Mucosa of descending colon (tissue), 3 donors: Measurements from ENCODE around the gene BAG3. TPM values are rescaled to one million over a fixed set of nuclear protein-coding genes. Genes with fewer than 3 reads are reported as not detected.

Experiments used
- ATAC-seq: fragments of 200-7000 bp; cut with Tn5 transposase; one replicate; pipeline ENCODE4 v1.9.1; 2020; ENCODE audit warnings: mild to moderate bottlenecking, moderate library complexity
- DNase-seq, 3 donors: peaks; one replicate each; pipeline ENCODE4 v3.0.0-alpha.2; 2020
- H3K36me3 ChIP-seq: fragments of 200-600 bp; one replicate; pipeline ENCODE4 v1.8.0; 2021; ENCODE audit warnings: low read depth, mild to moderate bottlenecking
- H3K4me1 ChIP-seq: fragments of 200-600 bp; one replicate; pipeline ENCODE4 v1.8.0; 2021; ENCODE audit warnings: low read depth, mild to moderate bottlenecking
- H3K4me3 ChIP-seq: fragments of 200-600 bp; one replicate; pipeline ENCODE4 v1.8.0; 2021; ENCODE audit warnings: mild to moderate bottlenecking
- H3K9me3 ChIP-seq: fragments of 200-600 bp; one replicate; pipeline ENCODE4 v1.8.0; 2021; ENCODE audit warnings: mild to moderate bottlenecking
- intact Hi-C, 2 donors: fragments of 100-400 bp; cut with DNase I in 1 of 2; cut with micrococcal nuclease in 1 of 2; formaldehyde crosslinking; loops; one replicate each; pipeline versions ENCODE4 v1.11.0 to v1.11.1; 2022; cut with DNase I, micrococcal nuclease
- total RNA-seq, 3 donors: library from RNA; stranded (reverse); fragmentation: NEBNext Ultra II Directional in 2 of 3; extraction: Animal tissue kit (Norgen Biotek cat#: 25700) in 2 of 3; gene quantifications; one replicate each; pipeline versions ENCODE4 v1.2.1 to v1.2.4, GENCODE V29; 2021 to 2023
- TF ChIP-seq, protein P1 (sequence below): fragments of 200-600 bp; IDR thresholded peaks from one replicate; pipeline ENCODE4 v1.8.0; 2022; ENCODE audit warnings: antibody characterized with exemption, mild to moderate bottlenecking
- donor health status: DM: no; HTN: no; CAD: no; lungs with moderate emphysema.
- donor health status: DM: no; HTN: no; CAD: no.
- donor health status: DM: no; HTN: yes; CAD: no.

Gene BAG3
- total RNA-seq, 3 donors from 2014 or later = 15.4 to 55.9 (median 26.3) TPM

DNA sequence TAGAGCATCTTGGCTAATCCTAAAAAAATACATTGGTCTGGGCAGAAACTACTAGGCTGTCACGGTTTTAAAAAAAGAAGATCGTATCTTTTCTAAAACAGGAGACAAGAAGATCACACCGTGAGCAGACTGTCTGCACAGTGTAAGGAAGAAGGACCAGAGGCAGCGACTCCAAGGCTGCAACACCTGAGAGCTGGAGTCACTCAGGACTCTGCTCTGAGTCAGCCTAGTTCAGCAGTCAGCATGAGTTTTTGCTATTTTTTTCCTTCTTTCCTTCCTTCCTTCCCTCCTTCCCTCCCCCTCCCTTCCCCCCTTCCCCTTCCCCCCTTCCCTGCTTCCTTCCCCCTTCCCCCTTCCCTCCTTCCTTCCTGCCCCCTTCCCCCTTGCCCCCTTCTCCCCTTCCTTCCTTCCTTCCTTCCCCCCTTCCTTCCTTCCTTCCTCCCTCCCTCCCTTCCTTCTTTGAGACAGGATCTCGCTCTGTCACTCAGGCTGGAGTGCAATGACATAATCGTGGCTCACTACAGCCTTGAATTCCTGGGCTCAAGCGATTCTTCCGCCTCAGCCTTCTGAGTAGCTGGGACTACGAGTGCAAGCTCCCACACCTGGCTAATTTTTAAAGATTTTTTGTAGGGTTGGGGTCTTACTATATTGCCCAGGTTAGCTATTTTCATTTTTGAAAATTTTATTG is 24.4 kb downstream of the BAG3 start:
- no peak for DNase-seq
- no peak overlapping the region for H3K4me3 ChIP-seq
- no peaks in the 10 kb centered on the region for H3K4me1 ChIP-seq
- ATAC-seq = no peak
- intact Hi-C loops = no loop called here
- TF ChIP-seq, protein P1, sequence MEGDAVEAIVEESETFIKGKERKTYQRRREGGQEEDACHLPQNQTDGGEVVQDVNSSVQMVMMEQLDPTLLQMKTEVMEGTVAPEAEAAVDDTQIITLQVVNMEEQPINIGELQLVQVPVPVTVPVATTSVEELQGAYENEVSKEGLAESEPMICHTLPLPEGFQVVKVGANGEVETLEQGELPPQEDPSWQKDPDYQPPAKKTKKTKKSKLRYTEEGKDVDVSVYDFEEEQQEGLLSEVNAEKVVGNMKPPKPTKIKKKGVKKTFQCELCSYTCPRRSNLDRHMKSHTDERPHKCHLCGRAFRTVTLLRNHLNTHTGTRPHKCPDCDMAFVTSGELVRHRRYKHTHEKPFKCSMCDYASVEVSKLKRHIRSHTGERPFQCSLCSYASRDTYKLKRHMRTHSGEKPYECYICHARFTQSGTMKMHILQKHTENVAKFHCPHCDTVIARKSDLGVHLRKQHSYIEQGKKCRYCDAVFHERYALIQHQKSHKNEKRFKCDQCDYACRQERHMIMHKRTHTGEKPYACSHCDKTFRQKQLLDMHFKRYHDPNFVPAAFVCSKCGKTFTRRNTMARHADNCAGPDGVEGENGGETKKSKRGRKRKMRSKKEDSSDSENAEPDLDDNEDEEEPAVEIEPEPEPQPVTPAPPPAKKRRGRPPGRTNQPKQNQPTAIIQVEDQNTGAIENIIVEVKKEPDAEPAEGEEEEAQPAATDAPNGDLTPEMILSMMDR = no peak
- peaks cover 3% of the 10 kb centered on the region for H3K36me3 ChIP-seq
- H3K9me3 ChIP-seq = no peaks in the 10 kb centered on the region

DNA sequence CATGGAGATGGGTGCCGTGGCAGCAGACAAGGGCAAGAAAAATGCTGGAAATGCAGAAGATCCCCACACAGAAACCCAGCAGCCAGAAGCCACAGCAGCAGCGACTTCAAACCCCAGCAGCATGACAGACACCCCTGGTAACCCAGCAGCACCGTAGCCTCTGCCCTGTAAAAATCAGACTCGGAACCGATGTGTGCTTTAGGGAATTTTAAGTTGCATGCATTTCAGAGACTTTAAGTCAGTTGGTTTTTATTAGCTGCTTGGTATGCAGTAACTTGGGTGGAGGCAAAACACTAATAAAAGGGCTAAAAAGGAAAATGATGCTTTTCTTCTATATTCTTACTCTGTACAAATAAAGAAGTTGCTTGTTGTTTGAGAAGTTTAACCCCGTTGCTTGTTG is 25.9 kb downstream of the BAG3 start:
- DNase-seq (no peak), ATAC-seq (no peak)
- TF ChIP-seq, protein P1 = no peak
- no peaks in the 10 kb centered on the region for H3K4me1 ChIP-seq
- peaks cover 3% of the 10 kb centered on the region for H3K36me3 ChIP-seq
- no peak overlapping the region for H3K4me3 ChIP-seq
- no peaks in the 10 kb centered on the region for H3K9me3 ChIP-seq
- intact Hi-C loops = no loop called here

DNA sequence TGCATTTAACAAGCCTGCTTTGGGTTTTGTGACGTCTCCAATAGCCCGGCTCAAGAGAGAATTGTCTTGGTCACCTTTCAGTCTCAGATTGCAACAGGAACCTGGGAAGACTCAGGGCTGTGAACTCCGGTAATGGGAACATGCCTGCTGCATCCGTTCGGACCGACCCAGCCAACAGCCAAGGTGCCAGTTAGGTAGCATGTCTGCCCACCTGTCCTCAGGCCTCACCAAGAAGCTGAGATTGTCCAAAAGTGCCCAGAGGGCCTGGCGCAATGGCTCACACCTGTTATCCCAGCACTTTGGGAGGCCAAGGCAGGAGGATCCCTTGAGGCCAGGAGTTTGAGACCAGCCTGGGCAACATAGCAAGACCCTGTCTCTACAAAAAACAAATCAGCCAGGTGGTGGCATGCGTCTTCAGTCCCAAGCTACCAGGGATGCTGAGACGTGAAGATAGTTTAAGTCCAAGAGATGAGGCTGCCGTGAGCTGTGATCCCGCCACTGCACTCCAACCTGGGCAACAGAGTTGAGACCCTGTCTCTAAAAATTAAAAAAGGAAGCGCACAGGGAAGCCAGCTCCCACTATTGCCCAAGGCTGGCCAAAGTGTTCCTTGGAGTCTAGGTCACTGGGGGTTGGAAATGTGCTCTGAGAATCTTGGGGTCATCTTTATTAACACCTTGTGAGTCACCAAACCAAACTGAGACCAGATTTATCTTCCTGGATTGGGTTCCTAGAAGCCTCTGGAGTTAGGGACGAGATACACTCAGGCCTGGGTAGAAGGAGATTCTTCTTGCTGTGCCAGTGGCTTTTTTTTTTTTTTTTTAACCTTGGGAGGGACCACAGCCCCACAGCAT is 26.9 kb downstream of the BAG3 start:
- TF ChIP-seq, protein P1 = no peak
- Histone ChIP-seq H3K4me3 (no peak overlapping the region), H3K4me1 (no peaks in the 10 kb centered on the region), H3K9me3 (no peaks in the 10 kb centered on the region), H3K36me3 (peaks cover 3% of the 10 kb centered on the region)
- DNase-seq = no peak
- no peak for ATAC-seq
- intact Hi-C loops = no loop called here

DNA sequence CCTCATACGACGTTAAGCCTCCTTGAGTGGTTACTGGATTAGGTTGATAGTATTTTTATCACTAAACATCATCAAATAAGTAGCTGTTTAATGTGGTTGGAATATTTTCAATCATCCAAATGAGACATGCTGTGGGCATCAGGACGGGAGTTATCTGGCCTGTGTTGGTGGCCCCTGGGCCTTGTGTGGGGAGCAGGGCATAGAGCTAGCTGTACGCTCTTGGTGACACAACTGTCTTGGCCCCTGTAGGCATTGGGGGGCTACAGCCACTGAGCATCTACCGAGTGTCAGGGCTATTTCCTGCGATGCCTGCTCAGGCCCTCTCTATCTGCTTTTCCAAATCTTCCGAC is 28.3 kb downstream of the BAG3 start:
- peaks cover 3% of the 10 kb centered on the region for H3K36me3 ChIP-seq
- no peaks in the 10 kb centered on the region for H3K4me1 ChIP-seq
- no peaks in the 10 kb centered on the region for H3K9me3 ChIP-seq
- DNase-seq = no peak
- no peak overlapping the region for H3K4me3 ChIP-seq
- TF ChIP-seq, protein P1 = no peak
- ATAC-seq = no peak
- intact Hi-C loops = no loop called here

DNA sequence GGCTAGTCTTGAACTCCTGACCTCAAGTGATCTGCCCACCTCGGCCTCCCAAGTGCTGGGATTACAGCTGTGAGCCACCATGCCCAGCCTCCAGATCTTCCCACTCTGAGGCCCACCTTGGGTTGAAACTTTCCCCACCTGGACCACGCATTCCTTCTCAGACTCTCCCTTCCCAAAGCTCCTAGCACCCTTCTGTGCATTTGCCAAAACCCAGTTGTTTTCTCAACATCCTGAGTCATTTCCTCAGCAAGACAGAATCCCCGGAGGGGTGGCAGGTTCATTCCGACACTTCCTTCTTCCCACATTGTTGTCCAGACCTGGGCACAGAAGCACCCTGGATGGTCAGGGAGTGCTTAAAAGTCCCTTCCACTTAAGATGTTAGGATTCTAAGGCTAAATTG is 28.9 kb downstream of the BAG3 start:
- Histone ChIP-seq H3K9me3 (no peaks in the 10 kb centered on the region), H3K36me3 (peaks cover 3% of the 10 kb centered on the region), H3K4me3 (no peak overlapping the region), H3K4me1 (no peaks in the 10 kb centered on the region)
- ATAC-seq (no peak), DNase-seq (no peak)
- intact Hi-C loops = loop anchor here in 1 of 2 donors (10.0 kb wide), 1 partner anchor 175 kb away; no protein-coding TSS in a partner anchor
- TF ChIP-seq, protein P1 = no peak
